IMR-90 (cell line): ENCODE measurements around the gene HES6. TPM values are rescaled to one million over a fixed set of nuclear protein-coding genes. Genes with fewer than 3 reads are reported as not detected.

ENCODE experiments used
- ATAC-seq: fragments of 200-7000 bp; cut with Tn5 transposase; 2 replicates; pipeline ENCODE4 v1.9.1; 2020; ENCODE audit warnings: low read depth, mild to moderate bottlenecking, moderate library complexity
- BruUV-seq: library from RNA; stranded (reverse); fragments of 400-500 nt; replicated peaks from 2 replicates; lab custom pipeline; 2021; lab: Mats Ljungman, UMichigan
- CTCF ChIA-PET: fragments of 300-600 bp; formaldehyde crosslinking; extraction: SDS; loops from one replicate; lab custom pipeline; 2021; ENCODE audit warnings: antibody characterized with exemption; lab: Yijun Ruan, JAX
- POLR2A ChIA-PET: fragments of 300-600 bp; sonication (Branson Sonifier 250); formaldehyde crosslinking; loops from one replicate; lab custom pipeline; 2022; ENCODE audit warnings: antibody characterized with exemption; ENCODE audit not compliant: unreplicated experiment; lab: Charles Lee
- DNase-seq: peaks from one replicate; pipeline ENCODE4 v3.0.0; 2013
- H2AFZ ChIP-seq: replicated peaks from 2 replicates; pipeline ENCODE3; 2013; ENCODE audit warnings: low read length, mild to moderate bottlenecking; ENCODE audit not compliant: poor library complexity
- H2AK5ac ChIP-seq: 2 replicates; pipeline ENCODE4 v1.6.1; 2013; ENCODE audit warnings: low read depth, low read length, inconsistent platforms
- H2AK9ac ChIP-seq: replicated peaks from 2 replicates; pipeline ENCODE3; 2013; ENCODE audit warnings: mild to moderate bottlenecking, low read depth, low read length, moderate library complexity; ENCODE audit not compliant: poor library complexity
- H2BK120ac ChIP-seq: 2 replicates; pipeline ENCODE4 v1.6.1; 2013; ENCODE audit warnings: low read depth, low read length, inconsistent platforms
- H2BK15ac ChIP-seq: 3 replicates; pipeline ENCODE4 v1.6.1; 2013; ENCODE audit warnings: low read depth, low read length, inconsistent platforms
- H2BK20ac ChIP-seq: 2 replicates; pipeline ENCODE4 v1.6.1; 2013; ENCODE audit warnings: low read depth, mild to moderate bottlenecking, inconsistent platforms, low read length, moderate library complexity
- H2BK5ac ChIP-seq: 2 replicates; pipeline ENCODE4 v1.6.1; 2013; ENCODE audit warnings: mild to moderate bottlenecking, low read depth, low read length, inconsistent platforms; ENCODE audit not compliant: poor library complexity, severe bottlenecking
- H3K14ac ChIP-seq: replicated peaks from 2 replicates; pipeline ENCODE4 v1.6.1; 2013; ENCODE audit warnings: low read depth, low read length, inconsistent platforms
- H3K18ac ChIP-seq: 2 replicates; pipeline ENCODE4 v1.6.1; 2013; ENCODE audit warnings: low read depth, low read length, control low read depth
- H3K23ac ChIP-seq: 2 replicates; pipeline ENCODE4 v1.6.1; 2013; ENCODE audit warnings: low read depth, low read length, inconsistent platforms
- H3K27ac ChIP-seq: 2 replicates; pipeline ENCODE4 v1.5.1; 2013; ENCODE audit warnings: mild to moderate bottlenecking, control low read depth, low read length; ENCODE audit not compliant: insufficient read depth
- H3K27me3 ChIP-seq: 2 replicates; pipeline ENCODE4 v1.6.1; 2013; ENCODE audit warnings: low read length; ENCODE audit not compliant: control insufficient read depth, insufficient read depth
- H3K36me3 ChIP-seq: 2 replicates; pipeline ENCODE4 v1.6.1; 2013; ENCODE audit warnings: low read length, mixed read lengths; ENCODE audit not compliant: control insufficient read depth, insufficient read depth
- H3K4ac ChIP-seq: 2 replicates; pipeline ENCODE4 v1.6.1; 2013; ENCODE audit warnings: low read depth, low read length, inconsistent platforms
- H3K4me1 ChIP-seq: 2 replicates; pipeline ENCODE4 v1.6.1; 2013; ENCODE audit warnings: low read length, mixed read lengths; ENCODE audit not compliant: control insufficient read depth, insufficient read depth
- H3K4me2 ChIP-seq: 2 replicates; pipeline ENCODE4 v1.6.1; 2013; ENCODE audit warnings: low read depth, mild to moderate bottlenecking, control low read depth, low read length, moderate library complexity
- H3K4me3 ChIP-seq: 2 replicates; pipeline ENCODE4 v1.5.1; 2013; ENCODE audit warnings: low read depth, mild to moderate bottlenecking, control low read depth, low read length, moderate library complexity; ENCODE audit not compliant: insufficient read depth
- H3K56ac ChIP-seq: 2 replicates; pipeline ENCODE4 v1.6.1; 2013; ENCODE audit warnings: low read length, inconsistent platforms; ENCODE audit not compliant: insufficient read depth; ENCODE audit errors: extremely low read depth
- H3K79me1 ChIP-seq, 2 experiments: 2 replicates each; pipeline ENCODE4 v1.6.1; 2013; ENCODE audit warnings: low read length in 2 of 2, inconsistent platforms in 1 of 2, low read depth in 1 of 2
- H3K9ac ChIP-seq: 2 replicates; pipeline ENCODE4 v1.6.1; 2013; ENCODE audit warnings: low read depth, low read length, control low read depth
- H3K9me1 ChIP-seq: 2 replicates; pipeline ENCODE4 v1.6.1; 2013; ENCODE audit warnings: low read length, inconsistent platforms; ENCODE audit not compliant: insufficient read depth
- H3K9me3 ChIP-seq: 2 replicates; pipeline ENCODE4 v1.6.1; 2013; ENCODE audit warnings: low read length; ENCODE audit not compliant: control insufficient read depth, insufficient read depth
- H4K20me1 ChIP-seq: 2 replicates; pipeline ENCODE4 v1.6.1; 2013; ENCODE audit warnings: low read length, inconsistent platforms; ENCODE audit not compliant: insufficient read depth
- H4K5ac ChIP-seq: 2 replicates; pipeline ENCODE4 v1.6.1; 2013; ENCODE audit warnings: mild to moderate bottlenecking, low read depth, low read length, control low read depth
- H4K8ac ChIP-seq, 2 experiments: 2 replicates each; pipeline ENCODE4 v1.6.1; 2013; ENCODE audit warnings: low read depth in 2 of 2, low read length in 2 of 2, control low read depth in 1 of 2, inconsistent platforms in 1 of 2
- H4K91ac ChIP-seq: 2 replicates; pipeline ENCODE4 v1.6.1; 2013; ENCODE audit warnings: low read depth, low read length, inconsistent platforms; ENCODE audit not compliant: insufficient read depth
- BHLHE40 ChIP-seq: fragments of 150-350 bp; IDR thresholded peaks from 2 replicates; pipeline ENCODE4 v1.6.1; 2016; ENCODE audit warnings: mild to moderate bottlenecking, low read depth, low read length
- CHD1 ChIP-seq: IDR thresholded peaks from 2 replicates; pipeline ENCODE4 v1.6.1; 2012; ENCODE audit warnings: low read depth, low read length, improper control_type of control experiment
- CTCF ChIP-seq: conservative IDR thresholded peaks from 2 replicates; pipeline ENCODE4 v1.5.1; 2012; ENCODE audit warnings: mild to moderate bottlenecking, low read depth, low read length, improper control_type of control experiment
- FOS ChIP-seq: fragments of 150-350 bp; IDR thresholded peaks from 2 replicates; pipeline ENCODE4 v1.6.1; 2016; ENCODE audit warnings: low read depth, low read length
- MAFK ChIP-seq: IDR thresholded peaks from 2 replicates; pipeline ENCODE4 v1.6.1; 2012; ENCODE audit warnings: low read depth, low read length, improper control_type of control experiment
- NFE2L2 ChIP-seq: fragments of 150-350 bp; IDR thresholded peaks from 2 replicates; pipeline ENCODE4 v1.6.1; 2016; ENCODE audit warnings: low read depth, mild to moderate bottlenecking, low read length
- POLR2A ChIP-seq: IDR thresholded peaks from 2 replicates; pipeline ENCODE4 v1.6.1; 2012; ENCODE audit warnings: mild to moderate bottlenecking, low read depth, low read length
- RAD21 ChIP-seq: IDR thresholded peaks from 2 replicates; pipeline ENCODE4 v1.6.1; 2012; ENCODE audit warnings: low read length, improper control_type of control experiment
- RCOR1 ChIP-seq: IDR thresholded peaks from 2 replicates; pipeline ENCODE4 v1.6.1; 2012; ENCODE audit warnings: mild to moderate bottlenecking, low read length, improper control_type of control experiment; ENCODE audit not compliant: insufficient replicate concordance
- SMC3 ChIP-seq: fragments of 150-350 bp; IDR thresholded peaks from 2 replicates; pipeline ENCODE4 v1.6.1; 2016; ENCODE audit warnings: low read depth, mild to moderate bottlenecking, antibody characterized with exemption, low read length, moderate library complexity
- WGBS, 2 experiments: methylation state at CpG; one replicate each; pipeline versions ENCODE4 v1.1.5 to v1.1.7; 2013; ENCODE audit warnings: missing lambda C conversion rate in 2 of 2; ENCODE audit not compliant: insufficient read length in 1 of 2; ENCODE audit errors: extremely low coverage in 2 of 2; 5-methylcytosine and 5-hydroxymethylcytosine counted together
- dilution Hi-C: fragments of 300-500 bp; cut with HindIII; formaldehyde crosslinking; loops from one replicate; pipeline ENCODE4 v1.14.3; 2018; ENCODE audit warnings: low sequenced_read_pairs; ENCODE audit not compliant: unreplicated experiment
- in situ Hi-C: fragments of 300-500 bp; cut with MboI; formaldehyde crosslinking; loops from 3 replicates; pipeline ENCODE4 v1.14.3; 2019; ENCODE audit warnings: low sequenced_read_pairs, inconsistent platforms, mixed read lengths
- intact Hi-C: fragments of 100-400 bp; cut with micrococcal nuclease; formaldehyde crosslinking; loops from 2 replicates; pipeline ENCODE4 v1.10.0; 2022
- polyA plus RNA-seq, 3 experiments: library from polyadenylated mRNA; depleted of rRNA; stranded (reverse); fragments of >200 nt; gene quantifications; 2 replicates each; pipeline ENCODE4 v1.2.3, GENCODE V29; 2012; ENCODE audit warnings: low replicate concordance in 1 of 3
- total RNA-seq: library from RNA; depleted of rRNA; stranded (reverse); fragments of >200 nt; gene quantifications from 2 replicates; pipeline ENCODE4 v1.2.3, GENCODE V29; 2012

HES6 gene
- total and polyA plus RNA-seq, 2 of the 4 experiments (the other 2 are of a cell fraction): 1.3 to 3.3 TPM

GRCh38 chr2:238239543-238239862 is 335 bp downstream of the HES6 start:
- H2BK120ac ChIP-seq: no peak overlapping the region
- H3K4ac ChIP-seq: no peak overlapping the region
- no peak overlapping the region for H4K91ac ChIP-seq
- POLR2A ChIA-PET: no interaction called here
- no peak overlapping the region for H2BK15ac ChIP-seq
- CTCF ChIA-PET: no interaction called here
- no peak overlapping the region for H2BK20ac ChIP-seq
- peak overlapping the region; percentile 60 for H3K4me3 ChIP-seq
- no peaks in the 10 kb centered on the region for H3K36me3 ChIP-seq
- in situ Hi-C loops (no loop called here), dilution Hi-C loops (no loop called here), intact Hi-C loops (no loop called here)
- no peak overlapping the region for H4K5ac ChIP-seq
- no peaks in the 10 kb centered on the region for H4K20me1 ChIP-seq
- no peaks in the 10 kb centered on the region for H3K9me1 ChIP-seq
- 0% methylated on average over 16 of the region's 43 CpGs; no CpG with 5 or more reads in 1 of the 2 experiments for WGBS, 2 experiments
- no peak overlapping the region for H3K23ac ChIP-seq
- ATAC-seq (peak; percentile 40), DNase-seq (no peak)
- H3K27ac ChIP-seq: no peak overlapping the region; the same call in 1 of the 2 replicates
- no peak overlapping the region for H4K8ac ChIP-seq
- BruUV-seq: no TSS peak
- H2BK5ac ChIP-seq: no peak overlapping the region
- H3K9ac ChIP-seq: no peak overlapping the region
- TF ChIP-seq SMC3 (no peak), BHLHE40 (no peak), CHD1 (no peak), CTCF (no peak), FOS (no peak), MAFK (no peak), NFE2L2 (no peak), RAD21 (no peak), RCOR1 (no peak), POLR2A (no peak)
- no peak overlapping the region for H3K56ac ChIP-seq
- peaks cover 0 to 2% of the 10 kb centered on the region in 2 experiments; a peak in 1 of 4 replicates for H3K79me1 ChIP-seq
- H3K27me3 ChIP-seq: peaks cover 17% of the 10 kb centered on the region
- no peak overlapping the region for H2AK5ac ChIP-seq
- H3K4me1 ChIP-seq: peaks cover 2% of the 10 kb centered on the region; the same call in 1 of the 2 replicates
- no peak overlapping the region for H3K18ac ChIP-seq
- 0 out of 2 replicates have a peak, but pooled peaks cover 2% of the 10 kb centered on the region for H3K9me3 ChIP-seq
- H2AK9ac ChIP-seq: peak overlapping the region; percentile 9
- H2AFZ ChIP-seq: peak overlapping the region; percentile 93
- H3K4me2 ChIP-seq: peak overlapping the region; percentile 73
- no peak overlapping the region for H3K14ac ChIP-seq
